Measurements from ENCODE around the gene GRIK3.
"Not testable (repeated sequence)": the region's sequence is repeated elsewhere in the genome, so short reads cannot be mapped to it uniquely, and the experiment has no call there.

GRIK3 gene

DNA sequence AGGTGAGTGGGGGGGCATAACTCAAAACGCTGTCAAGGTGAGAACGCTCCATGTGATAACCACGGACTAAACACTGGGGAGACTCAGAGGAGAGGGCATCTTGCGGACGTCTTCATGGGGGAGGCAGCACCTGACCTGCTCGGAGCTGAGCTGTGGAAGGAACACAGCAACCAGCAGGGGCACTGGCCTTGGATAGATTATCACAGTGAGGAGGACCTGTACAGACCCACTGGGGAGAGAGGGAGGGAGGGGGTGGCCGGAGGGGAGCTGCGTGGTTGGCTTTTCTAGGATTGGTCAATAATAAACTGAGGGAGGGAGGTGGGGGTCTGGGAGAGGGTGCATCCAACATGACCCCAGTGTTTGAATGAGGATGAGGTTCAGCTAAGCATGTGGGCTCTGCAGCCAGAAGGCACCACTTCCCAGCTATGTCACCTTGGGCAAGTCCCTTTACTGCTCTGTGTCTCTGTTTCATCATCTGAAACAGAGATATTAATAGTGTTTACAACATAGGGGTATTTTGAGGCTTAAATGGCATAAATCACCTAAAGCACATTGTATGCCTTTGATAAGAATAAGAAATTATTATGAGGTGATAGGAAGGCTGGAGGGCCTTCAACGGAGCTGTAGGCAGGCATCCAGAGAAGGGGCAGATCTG lies 123.3 kb downstream of the GRIK3 start:
- DNase-seq (ENCODE audit: low read depth in 2 of 2) = no peak

DNA sequence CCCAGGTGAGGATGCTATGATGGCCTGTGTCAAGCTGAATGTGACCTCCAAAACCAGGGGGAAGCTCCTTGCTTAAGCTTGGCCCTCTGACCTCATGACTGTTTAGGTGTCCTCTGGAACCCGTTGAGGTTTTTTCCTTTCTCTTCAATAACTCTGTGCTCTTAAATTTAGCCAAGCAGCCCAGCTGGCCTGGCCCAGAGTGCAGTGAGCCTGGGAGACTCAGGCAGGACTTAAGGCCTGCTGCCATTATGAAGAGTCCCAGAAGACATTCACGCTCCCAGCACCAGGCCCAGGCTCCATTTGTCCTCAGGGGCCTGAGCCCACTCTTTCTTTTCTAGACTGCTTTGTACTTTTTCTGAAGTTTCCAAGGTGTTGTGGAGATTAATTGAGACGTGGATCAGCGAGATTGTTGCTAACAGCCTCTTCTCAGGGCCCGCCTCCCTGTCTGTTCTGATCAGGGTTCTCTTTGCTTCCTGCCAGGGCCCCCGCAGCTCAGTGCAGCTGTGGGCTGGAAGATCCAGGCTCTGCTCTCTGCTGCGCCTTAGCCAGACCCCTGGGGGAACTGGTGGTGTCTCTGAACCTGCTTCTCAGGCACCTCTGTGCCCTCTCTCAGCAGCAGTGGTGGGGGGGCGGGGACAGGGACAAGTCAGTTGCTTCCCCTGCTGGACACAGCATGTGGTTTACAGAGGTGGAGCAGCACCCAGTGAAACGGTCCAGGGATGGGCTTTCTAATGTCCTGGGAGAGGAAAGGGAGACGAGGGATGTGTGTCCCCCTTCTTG lies 124.2 kb downstream of the GRIK3 start:
- DNase-seq (ENCODE audit: low read depth in 2 of 2) = no peak

DNA sequence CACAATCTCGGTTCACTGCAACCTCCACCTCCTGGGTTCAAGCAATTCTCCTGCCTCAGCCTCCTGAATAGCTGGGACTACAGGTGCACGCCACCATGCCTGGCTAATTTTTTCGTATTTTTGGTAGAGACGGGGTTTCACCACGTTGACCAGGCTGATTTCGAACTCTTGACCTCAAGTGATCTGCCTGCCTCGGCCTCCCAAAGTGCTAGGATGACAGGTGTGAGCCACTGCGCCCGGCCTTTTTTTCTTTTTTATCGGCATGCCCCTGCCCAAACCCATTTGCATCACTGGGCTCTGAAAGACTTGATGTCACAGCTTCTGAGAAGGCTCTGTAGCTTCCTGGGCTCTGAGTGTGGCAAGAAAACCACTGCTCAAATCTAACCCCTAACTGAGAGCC lies 125.0 kb downstream of the GRIK3 start:
- not testable (repeated sequence) for DNase-seq (ENCODE audit: low read depth in 2 of 2)

DNA sequence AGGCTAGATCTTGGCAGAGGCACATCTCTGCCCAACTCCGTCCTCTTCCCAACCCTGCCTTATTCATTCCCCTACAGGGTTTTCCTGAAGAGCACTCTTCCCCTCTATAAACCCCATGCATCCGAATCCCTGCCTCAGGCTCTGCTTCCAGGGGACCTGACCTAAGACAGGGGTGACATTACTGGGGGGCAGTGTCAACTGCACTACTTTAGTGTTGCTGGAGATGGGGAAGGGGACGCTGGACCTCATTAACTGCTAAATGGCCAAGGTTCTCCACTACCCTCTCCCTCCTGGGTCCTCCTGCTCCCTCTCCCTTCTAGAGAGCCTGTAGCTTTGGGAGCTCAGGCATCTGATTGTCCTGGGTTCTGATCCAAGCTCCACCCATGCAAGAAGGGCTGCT lies 126.2 kb downstream of the GRIK3 start:
- DNase-seq (ENCODE audit: low read depth in 2 of 2) = no peak

DNA sequence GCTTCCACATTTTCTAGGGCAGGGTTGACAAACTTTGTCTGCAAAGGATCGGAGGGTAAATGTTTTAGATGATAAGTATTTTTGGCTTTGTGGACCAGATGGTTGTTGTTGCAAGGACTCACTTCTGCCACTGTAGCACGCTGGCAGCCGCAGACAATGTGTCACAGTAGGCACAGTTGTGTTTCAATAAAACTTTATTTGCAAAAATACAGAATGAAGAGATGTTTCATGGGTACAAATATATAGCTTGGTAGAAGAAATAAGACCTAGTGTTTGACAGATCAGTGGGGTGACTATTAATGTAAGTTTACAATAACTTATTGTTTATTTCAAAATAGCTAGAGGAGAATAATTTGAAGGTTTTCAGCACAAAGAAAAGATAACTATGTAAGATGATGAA lies 127.8 kb downstream of the GRIK3 start:
- DNase-seq (ENCODE audit: low read depth in 2 of 2) = no peak

DNA sequence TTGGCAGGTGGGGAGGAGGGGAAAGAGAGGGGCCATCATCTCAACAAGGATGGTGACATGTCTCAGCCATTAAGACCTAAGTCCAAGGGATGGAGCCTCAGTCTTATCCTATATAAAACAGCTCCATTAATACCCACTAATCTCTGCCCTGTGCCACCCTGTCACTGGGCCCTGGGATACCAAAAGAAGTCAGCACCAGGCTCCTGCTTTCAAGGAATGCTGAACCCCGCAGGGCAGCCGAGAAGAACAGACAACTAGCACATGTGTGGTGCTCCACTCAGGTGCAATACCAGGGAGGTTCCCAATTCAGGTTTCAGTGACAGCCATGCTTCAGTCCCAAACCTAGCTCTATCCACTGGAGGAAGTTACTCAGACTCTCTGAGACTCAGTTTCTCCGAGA lies 128.4 kb downstream of the GRIK3 start:
- no peak for DNase-seq (ENCODE audit: low read depth in 2 of 2)

DNA sequence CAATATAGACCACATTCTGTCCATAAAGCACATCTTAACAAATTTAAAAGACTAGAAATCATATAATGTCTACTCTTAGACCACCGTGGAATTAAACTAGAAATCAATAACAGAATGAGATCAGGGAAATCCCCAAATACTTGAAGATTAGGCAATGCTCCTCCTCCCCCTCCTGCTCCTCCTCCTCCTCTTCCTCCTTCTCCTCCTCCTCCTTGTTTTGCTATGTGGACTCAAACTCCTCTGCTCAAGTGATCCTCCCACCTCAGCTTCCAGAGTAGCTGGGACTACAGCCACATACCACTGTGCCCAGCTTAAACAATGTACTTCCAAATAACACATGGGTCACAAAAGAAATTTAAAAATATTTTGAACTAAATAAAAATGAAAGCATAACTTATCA lies 134.2 kb downstream of the GRIK3 start:
- no peak for DNase-seq (ENCODE audit: low read depth in 2 of 2)

DNA sequence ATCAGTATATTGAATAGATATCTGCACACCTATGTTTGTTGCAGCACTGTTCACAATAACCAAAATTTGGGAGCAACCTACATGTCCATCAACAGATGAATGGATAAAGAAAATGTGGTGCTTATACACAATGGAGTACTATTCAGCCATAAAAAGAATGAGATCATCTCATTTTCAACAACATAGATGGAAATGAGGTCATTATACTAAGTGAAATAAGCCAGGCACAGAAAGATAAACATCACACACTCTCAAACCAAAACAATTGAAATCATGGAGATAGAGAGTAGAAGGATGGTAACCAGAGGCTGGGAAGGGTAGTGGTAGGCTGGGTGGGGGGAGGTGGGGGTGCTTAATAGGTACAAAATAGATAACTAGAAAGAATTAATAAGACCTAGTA lies 136.5 kb downstream of the GRIK3 start:
- DNase-seq (ENCODE audit: low read depth in 2 of 2) = not testable (repeated sequence)

DNA sequence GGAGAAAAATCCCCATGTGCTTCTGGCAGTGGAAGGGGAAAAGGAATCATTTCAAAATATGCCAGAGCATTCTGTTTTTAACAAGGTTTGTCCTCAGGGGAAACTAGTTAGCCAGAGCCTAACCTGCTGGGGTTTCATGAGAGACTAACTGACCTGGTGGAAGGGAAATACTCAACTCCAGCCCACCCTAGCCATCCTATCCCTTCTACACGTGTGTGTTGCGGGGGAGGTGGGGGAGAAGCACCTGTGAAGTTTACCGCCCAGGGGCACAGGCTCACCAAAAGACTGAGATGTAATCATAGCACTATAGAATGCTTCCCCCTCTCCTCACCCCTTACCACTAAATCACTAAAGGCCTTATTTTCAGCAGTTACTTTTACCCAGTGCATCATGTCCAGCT lies 139.5 kb downstream of the GRIK3 start:
- DNase-seq (ENCODE audit: low read depth in 2 of 2) = no peak

DNA sequence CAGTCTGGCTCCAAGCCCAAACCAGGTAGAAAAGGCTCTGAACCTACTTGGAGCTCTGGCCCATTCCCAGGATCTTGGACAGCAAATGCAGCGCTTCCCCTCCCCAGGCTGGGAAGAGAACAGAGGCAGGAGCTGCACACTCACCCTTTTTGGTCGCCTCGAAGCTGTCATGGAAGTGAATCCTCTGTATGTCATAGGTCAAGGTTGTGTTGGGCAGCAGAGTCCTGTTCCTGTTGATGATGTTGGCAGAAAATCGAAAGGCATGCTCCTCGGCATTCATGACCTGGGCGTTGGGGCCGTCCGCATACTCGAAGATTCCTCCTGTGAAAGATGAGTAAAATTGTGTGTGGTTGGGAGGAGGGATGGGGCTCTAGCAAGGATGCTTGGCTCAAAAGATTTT lies 143.5 kb downstream of the GRIK3 start:
- DNase-seq (ENCODE audit: low read depth in 2 of 2) = no peak

DNA sequence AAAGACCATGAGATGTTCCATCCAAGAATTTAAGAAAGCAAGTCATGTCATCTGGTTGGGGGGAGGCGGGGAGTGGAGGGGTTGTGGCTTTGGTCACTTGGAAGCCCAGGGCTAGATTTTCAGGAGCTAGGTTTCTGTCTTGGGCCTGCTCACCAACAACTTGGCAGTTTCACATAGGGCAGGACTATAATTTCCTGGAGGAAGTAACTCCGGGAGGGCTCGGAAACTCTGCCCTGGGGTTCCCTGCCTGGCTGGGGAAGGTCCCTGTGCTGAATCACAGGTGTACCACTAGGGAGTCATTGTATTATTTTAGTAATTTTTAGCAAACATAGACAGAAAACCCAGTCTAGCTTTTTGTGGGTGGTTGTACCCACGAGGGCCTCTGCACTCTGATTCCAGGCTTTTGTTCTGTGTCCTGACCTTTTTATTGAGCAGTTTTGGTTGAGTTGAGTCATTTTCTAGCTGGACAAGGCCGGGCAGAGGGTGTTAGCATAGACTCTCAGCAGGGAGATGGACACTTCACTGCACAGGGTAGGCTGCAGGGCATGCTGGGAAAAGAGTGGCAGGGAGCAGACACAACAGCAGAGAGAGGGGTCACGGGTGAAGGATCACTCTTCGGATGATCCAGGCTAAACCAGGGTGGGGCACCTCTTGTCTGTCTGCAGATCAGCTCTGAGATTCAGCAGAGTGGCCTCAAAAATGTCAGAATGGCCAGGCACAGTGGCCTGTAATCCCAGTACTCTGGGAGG lies 144.7 kb downstream of the GRIK3 start:
- no peak for DNase-seq (ENCODE audit: low read depth in 2 of 2)

DNA sequence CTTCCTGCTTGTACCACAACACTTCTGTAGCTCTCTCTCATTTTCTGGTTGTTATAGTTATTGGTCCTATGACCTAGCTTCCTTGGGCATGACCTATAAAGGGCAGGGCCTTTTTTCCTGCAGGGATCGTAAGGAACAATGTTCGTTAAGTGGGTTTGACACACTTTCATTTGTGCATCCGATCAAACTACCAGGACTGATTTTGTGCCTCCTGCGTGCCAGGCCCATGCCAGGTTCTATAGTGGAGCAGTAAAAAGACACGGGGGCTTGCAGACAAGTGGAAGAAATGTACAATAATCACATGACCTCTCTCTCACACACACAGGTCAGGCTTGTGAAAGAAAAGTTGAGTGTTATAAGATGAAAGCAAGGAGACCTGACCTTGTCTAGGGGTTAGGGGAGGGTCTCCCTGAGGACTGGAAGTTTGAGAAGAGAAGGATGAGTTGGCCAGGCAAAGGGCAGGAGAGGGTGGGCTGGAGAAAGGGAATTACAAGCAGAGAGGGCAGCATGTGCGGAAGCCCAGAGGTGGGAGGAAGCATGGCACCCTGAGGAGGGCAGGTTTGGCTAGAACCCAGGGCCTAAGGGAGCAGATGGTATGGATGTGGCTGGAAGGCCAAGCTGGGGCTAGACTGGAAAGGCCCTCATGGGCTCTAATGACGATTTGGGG lies 145.4 kb downstream of the GRIK3 start:
- DNase-seq (ENCODE audit: low read depth in 2 of 2) = no peak

DNA sequence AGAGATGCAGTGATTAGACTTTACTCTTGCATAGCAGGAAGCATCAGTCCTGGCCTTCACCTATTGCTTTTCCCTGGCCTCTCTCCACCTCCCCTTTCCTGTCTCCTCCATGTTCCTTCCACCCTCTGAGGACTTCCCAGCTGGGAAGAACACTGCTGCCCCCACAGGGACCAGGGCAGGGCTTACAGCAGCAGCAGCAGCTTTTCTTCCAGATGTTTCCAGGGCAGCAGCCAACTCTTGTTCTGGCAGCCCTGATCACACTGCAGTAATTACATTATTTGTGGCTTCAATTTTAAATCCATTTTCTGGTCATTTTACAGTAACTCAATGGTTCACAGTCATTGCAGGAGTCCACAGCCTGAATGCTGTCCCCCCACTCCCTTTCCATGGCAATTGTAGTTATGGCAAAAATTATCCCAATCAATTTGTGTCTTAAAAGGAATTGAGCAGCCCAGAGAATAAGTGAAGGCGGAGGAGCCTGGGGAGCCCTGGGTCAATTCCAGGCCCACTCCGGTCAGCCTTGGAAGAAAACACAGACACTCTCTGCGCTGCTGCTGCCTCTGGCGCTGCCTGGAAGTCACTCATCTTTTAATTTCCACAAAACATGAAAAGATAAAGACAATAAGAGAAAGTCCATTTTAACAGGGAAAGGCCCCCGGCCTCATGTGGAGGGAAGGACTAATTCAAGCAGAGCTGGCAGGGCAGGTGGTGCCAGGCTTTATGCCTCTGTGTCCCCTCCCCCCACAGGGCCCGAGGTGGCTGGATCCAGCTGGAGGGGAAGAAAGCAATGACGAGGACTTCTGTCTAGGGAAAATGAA lies 148.6 kb downstream of the GRIK3 start:
- no peak for DNase-seq (ENCODE audit: low read depth in 2 of 2)

DNA sequence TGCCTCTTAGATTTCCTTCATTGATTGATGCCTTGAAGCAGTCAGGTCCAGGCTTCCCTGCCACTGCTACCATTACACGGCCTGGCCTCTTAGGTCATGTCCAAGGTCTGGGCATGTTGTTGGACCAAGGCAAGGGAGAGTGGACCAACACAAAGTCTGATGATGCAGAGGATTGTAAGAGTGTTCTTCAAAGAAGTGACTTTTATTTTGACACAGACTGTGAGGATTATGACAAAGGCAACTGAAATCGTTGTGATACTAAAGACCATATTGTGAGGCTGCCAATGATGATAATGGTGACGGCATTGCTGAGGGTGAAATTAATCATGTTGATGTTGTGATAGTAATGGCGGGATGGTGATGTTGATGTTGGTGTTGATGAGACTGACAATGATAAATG lies 149.5 kb downstream of the GRIK3 start:
- no peak for DNase-seq (ENCODE audit: low read depth in 2 of 2)

DNA sequence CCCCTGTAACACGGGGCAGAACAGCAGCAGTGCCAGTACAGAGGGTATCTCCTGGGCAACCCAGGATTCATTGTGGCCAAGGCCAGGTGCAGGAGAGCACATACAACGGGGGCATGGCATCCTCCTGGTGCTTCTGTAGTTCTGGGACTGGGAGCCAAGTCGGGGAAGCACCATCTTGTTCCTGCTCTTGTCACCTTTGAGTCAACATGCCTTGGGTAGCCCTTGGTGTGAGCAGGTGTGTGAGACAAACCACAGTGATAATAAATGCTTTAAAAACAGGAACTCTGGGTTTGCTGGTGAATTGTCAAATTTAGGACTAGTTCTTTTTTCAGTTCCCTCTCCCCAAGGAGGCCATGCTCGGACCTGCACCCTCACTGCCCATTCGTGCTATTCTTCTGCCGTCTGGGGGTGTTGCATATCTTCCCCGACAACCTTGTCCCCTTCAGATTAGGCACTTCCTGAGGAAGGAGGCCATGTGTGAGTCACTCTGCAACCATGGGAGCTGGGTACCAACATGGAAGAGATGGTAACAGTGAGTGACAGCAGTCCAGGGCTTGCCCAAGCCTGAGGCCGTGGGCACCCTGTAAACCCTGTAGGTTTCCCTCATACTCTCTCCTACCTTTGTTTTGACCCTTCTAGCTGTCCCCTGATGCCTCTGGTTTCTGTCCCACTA lies 150.2 kb downstream of the GRIK3 start:
- no peak for DNase-seq (ENCODE audit: low read depth in 2 of 2)

DNA sequence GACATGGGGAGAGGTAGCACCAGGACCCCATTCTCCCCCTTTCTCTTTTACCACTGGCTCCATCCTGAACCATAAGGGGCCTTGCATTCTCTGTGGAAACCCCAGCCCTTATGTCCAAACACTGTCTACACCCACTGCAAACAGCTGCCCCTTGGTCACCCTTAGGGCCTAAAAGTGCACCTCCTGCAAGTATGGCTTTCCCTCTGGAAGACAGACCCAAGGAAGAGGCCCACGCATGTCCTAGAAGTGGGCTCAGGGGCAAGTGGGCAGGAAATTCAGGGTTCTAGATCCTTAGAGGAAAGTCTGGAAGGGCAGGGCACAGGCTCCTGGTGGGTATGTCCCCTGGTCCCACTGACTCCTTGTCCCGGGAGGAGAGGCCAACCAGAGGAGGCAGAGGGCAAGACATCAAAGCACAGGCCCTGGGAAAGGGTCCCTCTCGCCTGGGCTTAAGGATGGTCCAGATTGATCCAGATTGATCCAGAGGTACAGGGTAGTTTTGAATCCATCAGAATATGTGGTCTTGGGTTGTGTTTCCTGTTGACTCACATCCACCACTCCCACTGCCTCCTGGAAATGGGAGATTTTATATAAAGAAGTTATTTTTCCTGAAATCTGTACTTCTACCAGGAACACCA lies 150.9 kb downstream of the GRIK3 start:
- DNase-seq (ENCODE audit: low read depth in 2 of 2) = no peak

DNA sequence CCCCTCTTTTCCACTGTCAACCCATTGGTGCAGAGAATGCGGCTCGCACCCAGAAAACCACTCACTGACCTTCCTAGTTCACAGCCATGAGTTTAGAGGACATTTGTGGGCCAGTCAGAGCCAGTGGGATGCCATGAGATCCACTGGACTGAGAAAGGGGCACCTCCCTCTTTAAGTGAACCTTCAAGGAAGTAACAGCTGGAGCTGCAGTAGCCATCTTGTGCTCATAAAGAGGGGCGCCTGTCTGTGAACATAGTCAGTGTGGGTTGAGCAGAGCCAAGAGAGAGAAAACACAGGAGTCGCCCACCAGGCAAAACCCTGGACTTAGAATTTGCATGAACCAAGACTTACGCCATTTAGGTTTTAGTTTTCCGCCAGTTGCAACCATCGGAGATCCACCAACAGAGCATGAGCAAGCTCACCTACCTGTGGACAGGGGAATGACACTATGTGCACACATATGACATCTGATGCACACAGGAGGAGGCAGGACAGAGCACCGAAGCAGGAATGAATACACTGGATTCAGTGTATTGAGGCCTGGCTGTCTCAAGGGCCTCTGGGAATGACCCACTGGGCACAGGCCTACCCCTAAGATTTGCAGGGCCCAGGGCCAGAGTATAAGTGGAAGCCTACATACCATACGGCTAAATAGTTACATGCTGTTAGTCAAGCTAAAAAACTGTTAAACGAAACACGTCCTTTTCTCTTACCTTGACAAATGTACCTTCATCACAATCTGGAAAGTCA lies 151.6 kb downstream of the GRIK3 start:
- no peak for DNase-seq (ENCODE audit: low read depth in 2 of 2)

DNA sequence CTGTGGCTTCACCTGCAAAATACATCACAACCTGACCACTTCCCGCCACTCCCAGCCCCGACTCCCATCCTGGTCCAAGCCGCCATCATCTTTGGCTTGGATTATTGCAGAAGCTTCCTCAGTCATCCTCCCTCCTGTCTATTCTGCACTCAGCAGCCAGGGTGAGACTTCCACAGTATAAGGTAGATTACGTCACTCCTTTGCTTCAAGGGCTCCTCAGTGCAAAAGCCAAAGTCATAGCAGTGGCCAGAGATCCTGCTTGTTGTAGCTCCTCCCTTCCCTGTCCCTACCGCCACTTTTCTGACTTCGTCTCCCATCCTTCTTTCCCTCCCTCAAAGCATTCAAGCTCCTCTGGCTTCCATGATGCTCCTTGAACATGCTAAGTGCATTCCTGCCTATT lies 152.8 kb downstream of the GRIK3 start:
- no peak for DNase-seq (ENCODE audit: low read depth in 2 of 2)

DNA sequence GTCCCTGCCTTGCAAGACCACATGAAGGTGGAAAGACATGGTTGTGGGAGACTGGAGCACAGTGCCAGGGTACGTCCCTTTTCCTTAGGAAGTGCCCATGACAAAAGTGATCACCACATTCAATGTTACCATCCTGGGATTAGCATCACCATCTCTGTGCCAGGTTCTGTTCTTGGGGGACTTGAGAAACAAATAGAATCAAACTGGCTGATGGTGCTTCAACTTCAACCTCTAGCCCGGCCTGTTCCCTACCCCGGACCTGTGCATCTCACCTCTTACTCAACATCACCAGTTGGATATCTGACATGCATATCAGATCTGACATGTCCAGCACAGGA lies 153.3 kb downstream of the GRIK3 start:
- DNase-seq (ENCODE audit: low read depth in 2 of 2) = no peak
